HG03280 (cell line): ENCODE data around the gene EFCAB10.
"Not testable (repeated sequence)": the region's sequence is repeated elsewhere in the genome, so short reads cannot be mapped to it uniquely, and the experiment has no call there.

Experiments used
- ATAC-seq: cut with Tn5 transposase; IDR thresholded peaks from one replicate; pipeline ENCODE4 v1.9.1; 2021; ENCODE audit warnings: mild to moderate bottlenecking, moderate library complexity; ENCODE audit not compliant: unreplicated experiment

The EFCAB10 gene

GRCh38 chr7:105599551-105599950 is 18.3 kb upstream of the EFCAB10 start:
- no peak for ATAC-seq

GRCh38 chr7:105599080-105599479 is 17.8 kb upstream of the EFCAB10 start:
- not testable (repeated sequence) for ATAC-seq

- no peak for ATAC-seq
Measured at GRCh38 chr7:105596866-105597265, 15.6 kb upstream of the EFCAB10 start.

DNA sequence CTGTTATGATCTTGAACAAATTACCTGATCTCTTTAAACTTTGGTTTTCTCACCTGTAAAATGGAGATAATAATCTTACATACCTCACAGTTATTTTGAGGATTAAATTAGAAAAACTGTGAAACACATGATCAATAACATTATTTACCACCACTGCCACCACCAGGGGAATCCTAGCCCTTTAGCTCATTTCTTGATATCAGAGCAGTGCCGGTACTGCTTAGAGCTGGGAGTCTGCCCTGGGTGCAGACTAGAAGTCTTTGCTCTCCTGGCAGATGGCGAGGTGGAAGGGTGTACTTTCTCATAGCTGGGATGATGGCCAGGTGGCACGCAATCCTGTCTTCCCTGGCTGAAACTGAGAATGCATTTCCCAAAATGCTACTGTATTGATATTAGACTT is 12.7 kb upstream of the EFCAB10 start:
- ATAC-seq = no peak

GRCh38 chr7:105591522-105591921 is 10.2 kb upstream of the EFCAB10 start:
- ATAC-seq = no peak

DNA sequence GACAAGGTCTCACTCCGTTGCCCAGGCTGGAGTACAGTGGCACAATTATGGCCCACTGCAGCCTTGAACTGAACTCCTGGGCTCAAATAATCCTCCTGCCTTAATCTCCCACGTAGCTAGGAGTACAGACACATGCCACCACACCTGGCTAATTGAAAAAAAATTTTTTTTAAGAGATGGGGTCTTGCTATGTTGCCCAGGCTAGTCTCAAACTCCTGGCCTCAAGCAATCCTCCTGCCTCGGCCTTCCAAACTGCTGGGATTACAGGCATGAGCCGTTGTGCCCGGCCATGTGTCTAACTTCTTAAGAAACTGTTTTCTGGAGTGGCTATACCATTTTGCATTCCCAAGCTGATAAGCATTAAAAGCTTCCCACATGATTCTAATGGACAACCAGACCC is 9.5 kb upstream of the EFCAB10 start:
- ATAC-seq = no peak

- ATAC-seq = peak; percentile 80
Measured at GRCh38 chr7:105589356-105590077, 8.2 kb upstream of the EFCAB10 start.

GRCh38 chr7:105587909-105588635 is 6.8 kb upstream of the EFCAB10 start:
- ATAC-seq = no peak

- no peak for ATAC-seq
Measured at GRCh38 chr7:105585850-105586500, 4.7 kb upstream of the EFCAB10 start.

DNA sequence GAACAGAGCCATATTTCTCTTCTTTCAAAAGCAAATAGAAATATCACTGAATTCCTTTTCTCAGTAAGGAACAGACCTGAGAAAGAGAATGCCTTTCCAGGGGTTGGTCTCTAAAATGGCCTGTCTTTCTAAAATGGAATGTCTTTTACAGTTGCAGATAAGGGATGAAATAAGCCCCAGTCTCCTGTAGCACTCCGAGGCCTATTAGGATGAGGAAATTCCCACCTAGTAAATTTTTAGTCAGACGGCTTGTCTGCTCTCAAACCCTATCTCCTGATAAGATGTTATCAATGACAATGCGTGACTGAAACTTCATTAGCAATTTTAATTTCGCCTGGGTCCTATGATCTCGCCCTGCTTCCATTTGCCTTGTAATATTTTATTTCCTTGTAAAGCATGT is 2.9 kb upstream of the EFCAB10 start:
- no peak for ATAC-seq

GRCh38 chr7:105583061-105583460 is 1.8 kb upstream of the EFCAB10 start:
- no peak for ATAC-seq

- no peak for ATAC-seq
Measured at GRCh38 chr7:105580022-105580740, 1.1 kb downstream of the EFCAB10 start.

DNA sequence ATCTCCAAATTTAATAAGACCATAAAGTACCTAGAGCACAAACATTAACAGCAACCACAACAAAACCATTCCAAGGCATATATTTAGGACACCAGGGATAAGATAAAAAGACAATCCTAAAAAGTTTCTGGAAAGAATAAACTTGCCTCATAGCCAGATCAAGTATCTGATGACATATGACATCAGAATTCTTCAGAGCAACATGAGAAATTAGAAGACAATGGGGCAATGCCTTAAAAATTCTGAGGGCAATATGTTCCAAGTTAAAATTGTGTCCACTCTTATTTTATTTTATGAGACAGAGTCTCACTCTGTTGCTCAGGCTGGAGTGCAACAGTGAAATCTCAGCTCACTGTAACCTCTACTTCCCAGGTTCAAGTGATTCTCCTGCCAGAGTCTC is 2.8 kb downstream of the EFCAB10 start:
- ATAC-seq = no peak

GRCh38 chr7:105577251-105577650 is 4.0 kb downstream of the EFCAB10 start:
- no peak for ATAC-seq

- ATAC-seq = no peak
Measured at GRCh38 chr7:105571891-105572290, 9.4 kb downstream of the EFCAB10 start.

DNA sequence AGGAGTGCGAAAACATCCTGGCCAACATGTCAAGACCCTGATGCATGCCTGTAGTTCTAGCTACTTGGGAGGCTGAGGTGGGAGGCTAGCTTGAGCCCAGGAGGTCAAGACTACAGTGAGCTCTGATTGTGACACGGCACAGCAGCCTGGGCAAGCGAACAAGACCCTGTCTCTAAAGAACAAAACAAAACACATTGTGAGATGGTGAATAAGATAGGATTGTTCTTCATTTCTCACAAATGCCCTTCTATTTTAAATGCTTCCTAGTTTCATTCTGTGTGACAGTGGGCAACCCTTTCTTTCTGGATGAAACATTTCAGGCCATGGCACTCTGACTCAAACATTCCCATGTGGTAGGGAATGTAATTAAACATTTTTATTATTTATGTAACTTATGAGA is 13.5 kb downstream of the EFCAB10 start:
- no peak for ATAC-seq

- ATAC-seq = no peak
Measured at GRCh38 chr7:105567024-105567423, 14.3 kb downstream of the EFCAB10 start.

- no peak for ATAC-seq
Measured at GRCh38 chr7:105565190-105565589, 16.1 kb downstream of the EFCAB10 start.

DNA sequence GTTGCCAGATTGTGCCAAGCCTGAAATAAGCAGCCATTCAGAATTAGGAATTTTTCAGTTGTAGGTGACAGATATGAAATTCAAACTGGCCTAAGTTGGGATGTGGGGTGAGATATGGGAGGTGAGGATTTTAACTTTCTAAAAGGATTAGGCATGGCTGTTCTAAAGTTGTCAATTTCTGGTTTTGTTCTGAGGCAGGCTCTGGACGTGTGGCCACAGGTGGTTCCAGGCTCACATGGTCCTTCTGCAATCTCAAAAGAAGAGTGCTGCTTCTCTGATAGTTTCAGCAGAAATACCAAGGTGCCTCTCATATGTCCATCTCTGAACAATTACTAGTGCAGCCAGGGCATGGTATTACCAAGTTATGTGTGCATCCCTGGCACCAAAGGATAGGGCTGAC is 21.4 kb downstream of the EFCAB10 start:
- ATAC-seq = no peak

DNA sequence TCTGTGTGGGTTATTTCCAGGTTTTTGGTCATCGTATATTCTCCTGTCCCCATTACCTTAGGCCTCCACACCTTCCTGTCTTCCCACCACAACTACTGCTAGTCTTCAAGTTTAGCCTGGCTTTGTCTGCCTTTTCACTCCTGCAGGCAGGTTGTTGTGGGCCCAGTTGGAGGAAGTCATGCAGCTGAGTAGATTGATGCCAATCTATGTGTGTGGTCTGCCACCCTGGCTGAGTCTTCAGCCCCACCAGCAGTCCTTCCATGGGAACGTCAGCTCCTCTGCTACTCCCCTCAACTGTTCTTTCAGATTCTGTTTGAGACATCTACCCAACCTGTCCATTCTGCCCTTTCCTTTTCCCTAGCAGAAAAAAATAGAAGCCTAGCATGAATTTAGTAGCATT is 43.0 kb downstream of the EFCAB10 start:
- ATAC-seq = no peak

DNA sequence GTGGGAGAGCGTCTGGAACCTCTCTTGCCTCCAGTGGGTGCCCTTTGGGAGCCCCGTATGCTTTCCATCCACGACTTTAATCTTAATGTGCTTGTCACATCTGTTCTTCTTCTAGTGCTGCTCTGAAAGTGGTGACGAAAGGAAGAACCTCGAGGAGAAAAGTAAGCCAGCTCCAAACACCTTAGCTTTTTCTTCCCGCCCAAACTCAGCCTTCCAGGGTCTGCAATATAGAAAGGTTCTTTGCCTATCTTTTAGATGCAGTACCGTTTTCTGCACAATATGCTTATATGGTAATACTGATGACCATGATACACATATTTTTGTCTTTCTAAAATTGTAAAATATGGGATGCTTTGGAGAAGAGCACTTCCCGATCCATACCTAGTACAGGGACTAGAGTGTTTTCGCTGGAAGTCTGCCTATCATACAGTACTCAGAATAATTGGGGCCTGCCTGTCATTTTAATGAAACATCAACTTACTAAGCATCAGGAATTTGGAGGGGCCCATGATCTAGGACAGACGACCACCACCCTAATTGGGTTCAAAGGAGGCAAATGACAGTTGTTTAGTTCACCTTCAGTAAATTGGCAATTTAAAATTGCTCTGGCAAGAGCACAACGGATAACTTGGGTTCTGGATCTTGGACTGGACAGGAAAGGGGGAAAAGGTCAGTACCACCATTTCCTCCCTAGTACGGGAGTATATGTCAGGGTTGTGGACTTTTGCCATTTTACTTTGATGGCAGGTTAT is 48.4 kb downstream of the EFCAB10 start:
- ATAC-seq = no peak
